MM.1S (cell line): ENCODE measurements around the gene EPB41L3.

ENCODE experiments used
- DNase-seq: peaks from one replicate; pipeline ENCODE4 v3.0.0-alpha.2; 2015
- H2AFZ ChIP-seq: fragments of 300-600 bp; sonication (generic); 2 replicates; pipeline ENCODE4 v1.6.0; 2016; ENCODE audit warnings: antibody characterized with exemption, low read length
- H3F3A ChIP-seq: fragments of 300-600 bp; sonication (generic); 2 replicates; pipeline ENCODE4 v1.6.1; 2016; ENCODE audit warnings: mild to moderate bottlenecking, antibody characterized with exemption, low read length, moderate library complexity, mixed read lengths; ENCODE audit not compliant: insufficient read depth
- H3K27ac ChIP-seq: fragments of 300-600 bp; sonication (generic); 2 replicates; pipeline ENCODE4 v1.5.1; 2016; ENCODE audit warnings: mild to moderate bottlenecking, low read length
- H3K27me3 ChIP-seq: fragments of 300-600 bp; sonication (generic); replicated peaks from 2 replicates; pipeline ENCODE4 v1.6.0; 2016; ENCODE audit warnings: low read length; ENCODE audit not compliant: insufficient read depth
- H3K36me3 ChIP-seq: fragments of 300-600 bp; sonication (generic); replicated peaks from 2 replicates; pipeline ENCODE4 v1.6.1; 2016; ENCODE audit warnings: mild to moderate bottlenecking, low read length, mixed read lengths; ENCODE audit not compliant: insufficient read depth
- H3K4me1 ChIP-seq: fragments of 300-600 bp; sonication (generic); 2 replicates; pipeline ENCODE4 v1.6.1; 2016; ENCODE audit warnings: low read length, mixed read lengths
- H3K4me2 ChIP-seq: fragments of 300-600 bp; sonication (generic); 2 replicates; pipeline ENCODE4 v1.6.0; 2016; ENCODE audit warnings: low read depth, low read length
- H3K4me3 ChIP-seq: fragments of 300-600 bp; sonication (generic); 2 replicates; pipeline ENCODE4 v1.5.1; 2016; ENCODE audit warnings: low read length, mixed read lengths
- H3K79me2 ChIP-seq: fragments of 300-600 bp; sonication (generic); 2 replicates; pipeline ENCODE4 v1.6.1; 2016; ENCODE audit warnings: mixed run types, low read length, mixed read lengths
- H3K9ac ChIP-seq: fragments of 300-600 bp; sonication (generic); 2 replicates; pipeline ENCODE4 v1.6.1; 2016; ENCODE audit warnings: low read length, mixed read lengths
- H3K9me2 ChIP-seq: fragments of 300-600 bp; sonication (generic); replicated peaks from 2 replicates; pipeline ENCODE4 v1.6.1; 2016; ENCODE audit warnings: mild to moderate bottlenecking, low read length, mixed read lengths; ENCODE audit not compliant: insufficient read depth
- H3K9me3 ChIP-seq: fragments of 300-600 bp; sonication (generic); replicated peaks from 2 replicates; pipeline ENCODE4 v1.6.1; 2016; ENCODE audit warnings: mild to moderate bottlenecking, low read length, mixed read lengths; ENCODE audit not compliant: insufficient read depth
- H4K20me1 ChIP-seq: fragments of 300-600 bp; sonication (generic); 2 replicates; pipeline ENCODE4 v1.6.1; 2016; ENCODE audit warnings: mild to moderate bottlenecking, low read length, moderate library complexity, mixed read lengths; ENCODE audit not compliant: insufficient read depth
- EZH2 ChIP-seq: fragments of 300-600 bp; sonication (generic); optimal IDR thresholded peaks from 2 replicates; pipeline ENCODE3; 2017; ENCODE audit warnings: low read depth, mild to moderate bottlenecking, antibody characterized with exemption, low read length, mixed read lengths
- EZH2phosphoT487 ChIP-seq: fragments of 300-600 bp; sonication (generic); IDR thresholded peaks from 2 replicates; pipeline ENCODE4 v1.6.1; 2018; ENCODE audit warnings: antibody characterized with exemption, low read length
- TF ChIP-seq, protein P1 (sequence below): fragments of 300-600 bp; sonication (generic); IDR thresholded peaks from 2 replicates; pipeline ENCODE4 v1.5.1; 2016; ENCODE audit warnings: antibody characterized with exemption, low read length, mixed read lengths

EPB41L3 gene

DNA sequence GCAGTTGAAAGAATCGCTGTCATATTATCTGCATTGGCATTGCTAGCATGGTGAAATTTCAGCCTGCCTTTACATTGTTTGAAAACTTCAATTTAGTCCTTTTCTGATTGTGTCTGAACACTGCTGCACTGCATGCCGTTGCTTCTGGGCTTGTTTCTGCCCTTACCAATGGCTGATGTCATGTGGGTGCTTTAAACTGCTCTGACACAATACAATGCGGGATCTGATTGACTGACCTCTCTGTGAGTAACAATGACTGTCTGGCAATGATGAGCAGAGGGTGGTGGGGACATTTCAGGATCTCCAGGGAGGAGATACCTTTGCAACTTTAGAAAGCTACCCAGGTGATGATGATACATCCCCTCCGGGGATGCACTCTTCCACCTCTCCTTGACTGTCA lies 128.8 kb downstream of the EPB41L3 start:
- H3K4me1 ChIP-seq: no peaks in the 10 kb centered on the region
- H3K4me2 ChIP-seq: no peak overlapping the region
- H3K36me3 ChIP-seq: no peaks in the 10 kb centered on the region
- no peak overlapping the region for H3K27ac ChIP-seq
- TF ChIP-seq EZH2phosphoT487: no peak
- TF ChIP-seq, protein P1, sequence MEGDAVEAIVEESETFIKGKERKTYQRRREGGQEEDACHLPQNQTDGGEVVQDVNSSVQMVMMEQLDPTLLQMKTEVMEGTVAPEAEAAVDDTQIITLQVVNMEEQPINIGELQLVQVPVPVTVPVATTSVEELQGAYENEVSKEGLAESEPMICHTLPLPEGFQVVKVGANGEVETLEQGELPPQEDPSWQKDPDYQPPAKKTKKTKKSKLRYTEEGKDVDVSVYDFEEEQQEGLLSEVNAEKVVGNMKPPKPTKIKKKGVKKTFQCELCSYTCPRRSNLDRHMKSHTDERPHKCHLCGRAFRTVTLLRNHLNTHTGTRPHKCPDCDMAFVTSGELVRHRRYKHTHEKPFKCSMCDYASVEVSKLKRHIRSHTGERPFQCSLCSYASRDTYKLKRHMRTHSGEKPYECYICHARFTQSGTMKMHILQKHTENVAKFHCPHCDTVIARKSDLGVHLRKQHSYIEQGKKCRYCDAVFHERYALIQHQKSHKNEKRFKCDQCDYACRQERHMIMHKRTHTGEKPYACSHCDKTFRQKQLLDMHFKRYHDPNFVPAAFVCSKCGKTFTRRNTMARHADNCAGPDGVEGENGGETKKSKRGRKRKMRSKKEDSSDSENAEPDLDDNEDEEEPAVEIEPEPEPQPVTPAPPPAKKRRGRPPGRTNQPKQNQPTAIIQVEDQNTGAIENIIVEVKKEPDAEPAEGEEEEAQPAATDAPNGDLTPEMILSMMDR: no peak
- no peak for TF ChIP-seq EZH2
- H3K79me2 ChIP-seq: no peaks in the 10 kb centered on the region
- H3K9me3 ChIP-seq: no peaks in the 10 kb centered on the region
- no peak for DNase-seq
- H3K9me2 ChIP-seq: no peaks in the 10 kb centered on the region
- no peaks in the 10 kb centered on the region for H3F3A ChIP-seq
- H2AFZ ChIP-seq: no peak overlapping the region
- H4K20me1 ChIP-seq: no peaks in the 10 kb centered on the region
- no peak overlapping the region for H3K4me3 ChIP-seq
- no peak overlapping the region for H3K9ac ChIP-seq
- H3K27me3 ChIP-seq: no peaks in the 10 kb centered on the region

DNA sequence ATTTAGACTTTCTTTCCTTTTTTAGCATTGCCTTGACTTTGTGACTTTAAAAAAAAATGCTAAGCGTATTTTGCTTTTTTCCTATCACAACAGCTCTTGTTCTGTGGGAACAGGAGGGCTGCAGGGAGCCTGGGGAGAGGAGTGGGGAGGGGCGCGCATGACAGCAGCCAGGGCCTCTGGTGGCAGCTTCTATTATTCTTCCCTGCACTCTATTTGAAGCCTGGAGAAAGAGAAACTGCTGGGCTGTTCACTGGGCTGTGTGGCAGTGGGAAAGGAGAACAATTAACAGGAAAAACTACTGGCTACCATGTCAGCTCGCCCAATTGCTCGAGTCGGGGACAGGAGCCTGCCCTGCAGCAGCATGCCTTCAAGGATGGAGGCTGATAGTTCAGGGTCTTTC lies 129.3 kb downstream of the EPB41L3 start:
- H3K79me2 ChIP-seq: no peaks in the 10 kb centered on the region
- H3K9me2 ChIP-seq: no peaks in the 10 kb centered on the region
- no peak overlapping the region for H3K4me3 ChIP-seq
- H4K20me1 ChIP-seq: no peaks in the 10 kb centered on the region
- no peaks in the 10 kb centered on the region for H3F3A ChIP-seq
- H3K27me3 ChIP-seq: no peaks in the 10 kb centered on the region
- TF ChIP-seq EZH2 (no peak), EZH2phosphoT487 (no peak)
- TF ChIP-seq, protein P1: no peak
- no peak overlapping the region for H3K9ac ChIP-seq
- no peak for DNase-seq
- H3K36me3 ChIP-seq: no peaks in the 10 kb centered on the region
- H3K27ac ChIP-seq: no peak overlapping the region
- H3K4me1 ChIP-seq: no peaks in the 10 kb centered on the region
- H3K9me3 ChIP-seq: no peaks in the 10 kb centered on the region
- no peak overlapping the region for H2AFZ ChIP-seq
- H3K4me2 ChIP-seq: no peak overlapping the region

DNA sequence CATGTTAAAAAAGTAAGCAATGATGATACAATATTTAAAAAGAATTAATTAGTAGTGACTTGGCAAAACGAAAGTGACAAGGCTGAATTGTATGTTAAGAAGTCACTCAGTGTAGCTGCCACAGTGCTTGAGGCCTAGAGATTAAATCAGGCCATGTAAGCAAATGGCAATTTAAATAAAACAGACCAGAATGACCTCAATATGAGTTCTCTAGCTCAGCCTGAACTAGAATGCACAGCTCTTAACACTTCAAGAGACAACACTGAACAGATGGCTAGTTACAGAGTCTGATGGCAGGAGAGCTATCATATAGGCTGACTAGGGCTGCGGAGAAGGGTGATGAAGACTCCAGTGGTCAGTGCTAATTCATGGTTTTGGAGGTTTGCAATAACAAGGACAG lies 130.3 kb downstream of the EPB41L3 start:
- H3K9me2 ChIP-seq: no peaks in the 10 kb centered on the region
- DNase-seq: no peak
- H3K9ac ChIP-seq: no peak overlapping the region
- no peaks in the 10 kb centered on the region for H3K27me3 ChIP-seq
- no peaks in the 10 kb centered on the region for H3K79me2 ChIP-seq
- H3F3A ChIP-seq: no peaks in the 10 kb centered on the region
- TF ChIP-seq, protein P1: no peak
- no peak for TF ChIP-seq EZH2
- no peak for TF ChIP-seq EZH2phosphoT487
- H2AFZ ChIP-seq: no peak overlapping the region
- H3K36me3 ChIP-seq: no peaks in the 10 kb centered on the region
- H3K4me1 ChIP-seq: no peaks in the 10 kb centered on the region
- no peak overlapping the region for H3K4me3 ChIP-seq
- no peaks in the 10 kb centered on the region for H3K9me3 ChIP-seq
- no peak overlapping the region for H3K27ac ChIP-seq
- H4K20me1 ChIP-seq: no peaks in the 10 kb centered on the region
- no peak overlapping the region for H3K4me2 ChIP-seq
